Left cardiac atrium (tissue), 4 donors: ENCODE data around the gene TCF20. TPM values are rescaled to one million over a fixed set of nuclear protein-coding genes. Genes with fewer than 3 reads are reported as not detected.

Experiments used
- ATAC-seq, 2 donors: fragments of 200-7000 bp; cut with Tn5 transposase; one replicate each; pipeline ENCODE4 v1.9.1; 2020; ENCODE audit warnings: mild to moderate bottlenecking in 2 of 2, moderate library complexity in 2 of 2
- DNase-seq: peaks from one replicate; pipeline ENCODE4 v3.0.0-alpha.2; 2020
- intact Hi-C, 2 donors: fragments of 100-400 bp; cut with DNase I; formaldehyde crosslinking; loops; one replicate each; pipeline versions ENCODE4 v1.14.1 to v1.15.1; 2022 to 2023
- total RNA-seq, 2 donors: library from RNA; stranded (reverse); fragmentation: NEBNext Ultra II Directional; extraction: Animal tissue kit (Norgen Biotek cat#: 25700); gene quantifications; one replicate each; pipeline ENCODE4 v1.2.1, GENCODE V29; 2021
- donor health status: DM: no; HTN: yes; CAD: no.
- donor health status: DM: no; HTN: yes; CAD: no; lungs with severe emphysema.
- donor health status: DM: yes; HTN: yes; CAD: no.
- donor health status: Dilated cardiomyopathy.

TCF20 gene
- total RNA-seq, 2 donors from 2014 or later: 13.9 to 18.2 TPM

- intact Hi-C loops: no loop called here
- ATAC-seq (no peak), DNase-seq (no peak)
Observed at GRCh38 chr22:42301742-42302102, 31.3 kb upstream of the TCF20 start.

- DNase-seq: no peak
- intact Hi-C loops: no loop called here
Observed at GRCh38 chr22:42301077-42301741, 30.8 kb upstream of the TCF20 start.

GRCh38 chr22:42300259-42301076 lies 30.0 kb upstream of the TCF20 start:
- DNase-seq (no peak), ATAC-seq (peak in 1 of 2 donors; percentile 12)
- intact Hi-C loops: no loop called here

More at GRCh38 chr22:42301077-42301741, 30.8 kb upstream of the TCF20 start:
- ATAC-seq: no peak

- DNase-seq: no peak
- intact Hi-C loops: no loop called here
Observed at GRCh38 chr22:42299586-42300258, 29.3 kb upstream of the TCF20 start.

GRCh38 chr22:42298746-42299145 lies 28.3 kb upstream of the TCF20 start:
- DNase-seq: no peak
- ATAC-seq: no peak
- intact Hi-C loops: no loop called here

More at GRCh38 chr22:42299586-42300258, 29.3 kb upstream of the TCF20 start:
- ATAC-seq: peak in 1 of 2 donors; percentile 28

GRCh38 chr22:42297778-42298177 lies 27.3 kb upstream of the TCF20 start:
- DNase-seq (no peak), ATAC-seq (no peak)
- intact Hi-C loops: no loop called here

- ATAC-seq: no peak
Observed at GRCh38 chr22:42296883-42297282, 26.4 kb upstream of the TCF20 start.

GRCh38 chr22:42296381-42296853 lies 26.0 kb upstream of the TCF20 start:
- DNase-seq (peak; percentile 43), ATAC-seq (peak in 1 of 2 donors; percentile 32)
- intact Hi-C loops: no loop called here

More at GRCh38 chr22:42296883-42297282, 26.4 kb upstream of the TCF20 start:
- no peak for DNase-seq
- intact Hi-C loops: no loop called here

GRCh38 chr22:42294034-42294985 lies 23.9 kb upstream of the TCF20 start:
- DNase-seq (peak; percentile 62), ATAC-seq (peak; percentile 55 to 73)
- intact Hi-C loops: no loop called here

GRCh38 chr22:42292732-42293520 lies 22.5 kb upstream of the TCF20 start:
- no peak for ATAC-seq

GRCh38 chr22:42291287-42291686 lies 20.8 kb upstream of the TCF20 start:
- ATAC-seq: no peak
- intact Hi-C loops: no loop called here

More at GRCh38 chr22:42292732-42293520, 22.5 kb upstream of the TCF20 start:
- DNase-seq: no peak
- intact Hi-C loops: no loop called here

GRCh38 chr22:42289671-42290541 lies 19.5 kb upstream of the TCF20 start:
- intact Hi-C loops: no loop called here
- no peak for DNase-seq
- peak; percentile 20 to 23 for ATAC-seq

More at GRCh38 chr22:42291287-42291686, 20.8 kb upstream of the TCF20 start:
- no peak for DNase-seq

- intact Hi-C loops: no loop called here
- ATAC-seq (no peak), DNase-seq (no peak)
Observed at GRCh38 chr22:42288791-42289190, 18.3 kb upstream of the TCF20 start.

- ATAC-seq: no peak
- DNase-seq: no peak
- intact Hi-C loops: no loop called here
Observed at GRCh38 chr22:42287174-42287890, 16.9 kb upstream of the TCF20 start.

- intact Hi-C loops: no loop called here
- DNase-seq (no peak), ATAC-seq (no peak)
Observed at GRCh38 chr22:42286205-42286604, 15.8 kb upstream of the TCF20 start.

- DNase-seq (no peak), ATAC-seq (no peak)
- intact Hi-C loops: no loop called here
Observed at GRCh38 chr22:42285604-42286003, 15.2 kb upstream of the TCF20 start.
